Endothelial cell of umbilical vein (primary cell): ENCODE results near the gene EFNA5. TPM values are rescaled to one million over a fixed set of nuclear protein-coding genes. Genes with fewer than 3 reads are reported as not detected.

Experiments used
- BruUV-seq: library from RNA; stranded (reverse); fragments of 400-500 nt; replicated peaks from 2 replicates; lab custom pipeline; 2021; lab: Mats Ljungman, UMichigan
- CTCF ChIA-PET: fragments of 300-600, 350-600 bp; sonication (Branson Sonifier 250); formaldehyde crosslinking; loops from one replicate; lab custom pipeline; 2021; ENCODE audit warnings: antibody characterized with exemption, inconsistent platforms; lab: Charles Lee
- POLR2A ChIA-PET: fragments of 300-600, 350-600 bp; sonication (Branson Sonifier 250); formaldehyde crosslinking; loops from one replicate; lab custom pipeline; 2021; ENCODE audit warnings: antibody characterized with exemption, inconsistent platforms; lab: Charles Lee
- DNase-seq: peaks from one replicate; pipeline ENCODE4 v3.0.0-alpha.2; 2011; ENCODE audit warnings: low read depth, low spot score
- FAIRE-seq: peaks from 2 replicates; lab custom pipeline; 2011; peaks lifted over from hg19 to GRCh38; lab: Jason Lieb, UNC
- H2AFZ ChIP-seq: 2 replicates; pipeline ENCODE4 v1.6.0; 2012; ENCODE audit warnings: low read depth, low read length, control low read depth, inconsistent platforms
- H3K27ac ChIP-seq: 2 replicates; pipeline ENCODE4 v1.5.1; 2011; ENCODE audit warnings: low read depth, mild to moderate bottlenecking, control low read depth, low read length, moderate library complexity; ENCODE audit not compliant: insufficient read depth
- H3K27me3 ChIP-seq, 2 experiments: 2 replicates each; pipeline versions ENCODE4 v1.6.0 to v1.6.1; 2011; ENCODE audit warnings: low read length in 2 of 2, mixed read lengths in 1 of 2; ENCODE audit not compliant: control insufficient read depth in 2 of 2, insufficient read depth in 2 of 2
- H3K36me3 ChIP-seq, 2 experiments: 2 replicates in 1 of 2; 3 replicates in 1 of 2; pipeline ENCODE4 v1.5.1; 2011; ENCODE audit warnings: low read length in 2 of 2, mild to moderate bottlenecking in 1 of 2, moderate library complexity in 1 of 2; ENCODE audit not compliant: control insufficient read depth in 2 of 2, insufficient read depth in 2 of 2; ENCODE audit errors: extremely low read depth in 1 of 2
- H3K4me1 ChIP-seq: 3 replicates; pipeline ENCODE4 v1.5.1; 2011; ENCODE audit warnings: mild to moderate bottlenecking, low read length; ENCODE audit not compliant: control insufficient read depth, insufficient read depth; ENCODE audit errors: extremely low read depth
- H3K4me2 ChIP-seq: 2 replicates; pipeline ENCODE4 v1.6.1; 2011; ENCODE audit warnings: low read length, control low read depth, mixed read lengths; ENCODE audit not compliant: insufficient read depth
- H3K4me3 ChIP-seq, 3 experiments: fragments of 200-600 bp in 1 of 3; sonication (generic), shearing (Covaris generic) in 1 of 3; replicated peaks in 1 of 3; 2 replicates each; pipeline ENCODE4 v1.5.1; 2011 to 2016; ENCODE audit warnings: control low read depth in 3 of 3, low read length in 3 of 3, mild to moderate bottlenecking in 2 of 3, inconsistent platforms in 1 of 3, low read depth in 1 of 3, moderate library complexity in 1 of 3; ENCODE audit not compliant: insufficient read depth in 1 of 3
- H3K79me2 ChIP-seq: 2 replicates; pipeline ENCODE4 v1.6.0; 2012; ENCODE audit warnings: low read length, inconsistent platforms; ENCODE audit not compliant: control insufficient read depth, insufficient read depth
- H3K9ac ChIP-seq: replicated peaks from 2 replicates; pipeline ENCODE3; 2011; ENCODE audit warnings: low read length, control low read depth; ENCODE audit not compliant: insufficient read depth; ENCODE audit errors: extremely low read depth
- H3K9me1 ChIP-seq: replicated peaks from 3 replicates; pipeline ENCODE4 v1.6.0; 2011; ENCODE audit warnings: mild to moderate bottlenecking, low read length; ENCODE audit not compliant: control insufficient read depth, insufficient read depth; ENCODE audit errors: extremely low read depth
- H3K9me3 ChIP-seq: replicated peaks from 2 replicates; pipeline ENCODE4 v1.5.1; 2012; ENCODE audit warnings: low read length, inconsistent platforms; ENCODE audit not compliant: control insufficient read depth, insufficient read depth
- H4K20me1 ChIP-seq: replicated peaks from 2 replicates; pipeline ENCODE3; 2011; ENCODE audit warnings: mild to moderate bottlenecking, low read length; ENCODE audit not compliant: control insufficient read depth, insufficient read depth; ENCODE audit errors: extremely low read depth
- EZH2 ChIP-seq: IDR thresholded peaks from 2 replicates; pipeline ENCODE4 v1.6.1; 2012; ENCODE audit warnings: borderline replicate concordance, low read depth, mild to moderate bottlenecking, moderate library complexity, low read length, inconsistent platforms; ENCODE audit not compliant: severe bottlenecking
- FOS ChIP-seq: IDR thresholded peaks from 2 replicates; pipeline ENCODE4 v1.6.1; 2011; ENCODE audit warnings: mild to moderate bottlenecking, low read length, moderate library complexity, borderline replicate concordance; ENCODE audit not compliant: insufficient read depth
- GATA2 ChIP-seq: IDR thresholded peaks from 2 replicates; pipeline ENCODE4 v1.7.0; 2011; ENCODE audit warnings: low read depth, mild to moderate bottlenecking, moderate library complexity, mixed read lengths, low read length; ENCODE audit not compliant: insufficient read length, insufficient read depth
- JUN ChIP-seq: IDR thresholded peaks from 2 replicates; pipeline ENCODE4 v1.6.1; 2011; ENCODE audit warnings: borderline replicate concordance, low read depth; ENCODE audit not compliant: insufficient read length, insufficient read depth
- MYC ChIP-seq: IDR thresholded peaks from one replicate; pipeline ENCODE4 v1.6.1; 2011; ENCODE audit warnings: mild to moderate bottlenecking, low read depth, low read length
- POLR2A ChIP-seq: IDR thresholded peaks from 2 replicates; pipeline ENCODE4 v1.6.1; 2012; ENCODE audit warnings: low read depth, mild to moderate bottlenecking, control low read depth, low read length
- POLR2AphosphoS5 ChIP-seq: IDR thresholded peaks from 2 replicates; pipeline ENCODE4 v1.6.1; 2012; ENCODE audit warnings: low read depth, mild to moderate bottlenecking, control low read depth, low read length, moderate library complexity; ENCODE audit not compliant: insufficient read depth
- dilution Hi-C: fragments of 300-500 bp; cut with MboI; formaldehyde crosslinking; loops from one replicate; pipeline ENCODE4 v1.15.0; 2019; ENCODE audit warnings: low sequenced_read_pairs; ENCODE audit not compliant: extremely low pct_ligation_motif_present
- intact Hi-C: fragments of 100-400 bp; cut with micrococcal nuclease; formaldehyde crosslinking; loops from one replicate; pipeline ENCODE4 v1.10.0; 2022
- polyA plus RNA-seq, 4 experiments: library from polyadenylated mRNA; depleted of rRNA in 3 of 4; stranded (reverse) in 3 of 4; unstranded in 1 of 4; fragments of >200 nt; gene quantifications; 2 replicates each; pipeline versions ENCODE4 v1.2.1 to v1.2.3, GENCODE V29; 2011 to 2012; ENCODE audit warnings: missing spikeins in 1 of 4
- total RNA-seq: library from RNA; stranded (reverse); gene quantifications from 2 replicates; pipeline ENCODE4 v1.2.3, GENCODE V29; 2021
- TF ChIP-seq, protein P1 (sequence below): IDR thresholded peaks from 2 replicates; pipeline ENCODE4 v1.6.1; 2011; ENCODE audit not compliant: insufficient read depth, insufficient read length
- TF ChIP-seq, protein P2 (sequence below), 2 donors: IDR thresholded peaks; 1 replicate in 1 of 2; 2 replicates in 1 of 2; pipeline ENCODE4 v1.5.1; 2011; ENCODE audit warnings: low read length in 2 of 2, mild to moderate bottlenecking in 2 of 2, moderate library complexity in 2 of 2, control low read depth in 1 of 2, inconsistent platforms in 1 of 2, low read depth in 1 of 2; ENCODE audit not compliant: insufficient read depth in 1 of 2; ENCODE audit errors: extremely low read depth in 1 of 2

EFNA5 gene
- total and polyA plus RNA-seq, 2 donors (not counting 3 experiments of a cell fraction or from before 2014, with no cell fraction given) = 13.6 to 22.1 TPM

DNA sequence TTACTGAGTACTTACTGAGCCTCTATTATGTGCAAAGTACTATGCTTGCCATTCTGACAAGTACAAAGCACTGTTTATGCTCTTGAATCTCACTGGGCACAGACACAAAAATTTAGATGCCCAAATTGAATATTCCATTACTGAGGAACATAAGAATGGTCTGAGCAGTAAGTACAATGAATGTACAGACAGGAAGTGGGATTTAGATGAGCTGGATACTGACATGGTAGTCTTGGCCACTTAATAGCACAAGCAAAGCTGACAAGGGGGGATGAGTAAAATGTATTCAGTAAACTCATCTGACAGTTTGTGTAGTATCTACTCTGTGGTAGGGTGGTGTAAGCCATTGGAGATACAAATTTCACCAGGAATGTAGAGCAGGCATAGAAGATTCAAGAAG lies 132.4 kb downstream of the EFNA5 start:
- CTCF ChIA-PET = interaction anchor here (2.0 kb wide), 1 partner anchor 34 kb away, joined by 7 read pairs; no protein-coding TSS in a partner anchor
- POLR2A ChIA-PET = no interaction called here

More for the DNA sequence above, 132.4 kb downstream of the EFNA5 start:
- Histone ChIP-seq H3K4me3 (no peak overlapping the region), H3K27me3 (no peaks in the 10 kb centered on the region), H3K4me1 (peaks cover 22% of the 10 kb centered on the region), H4K20me1 (no peaks in the 10 kb centered on the region), H2AFZ (no peak overlapping the region), H3K9me1 (no peaks in the 10 kb centered on the region), H3K4me2 (no peak overlapping the region), H3K9ac (no peak overlapping the region), H3K9me3 (no peaks in the 10 kb centered on the region), H3K79me2 (no peaks in the 10 kb centered on the region), H3K27ac (no peak overlapping the region), H3K36me3 (no peaks in the 10 kb centered on the region)
- dilution Hi-C loops (no loop called here), intact Hi-C loops (no loop called here)
- DNase-seq = no peak
- FAIRE-seq = no peak
- BruUV-seq = no TSS peak
- TF ChIP-seq, protein P1, sequence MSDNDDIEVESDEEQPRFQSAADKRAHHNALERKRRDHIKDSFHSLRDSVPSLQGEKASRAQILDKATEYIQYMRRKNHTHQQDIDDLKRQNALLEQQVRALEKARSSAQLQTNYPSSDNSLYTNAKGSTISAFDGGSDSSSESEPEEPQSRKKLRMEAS = no peak
- TF ChIP-seq MYC (no peak), GATA2 (no peak), POLR2A (no peak), EZH2 (no peak), JUN (no peak), FOS (no peak), POLR2AphosphoS5 (no peak)
- TF ChIP-seq, protein P2, sequence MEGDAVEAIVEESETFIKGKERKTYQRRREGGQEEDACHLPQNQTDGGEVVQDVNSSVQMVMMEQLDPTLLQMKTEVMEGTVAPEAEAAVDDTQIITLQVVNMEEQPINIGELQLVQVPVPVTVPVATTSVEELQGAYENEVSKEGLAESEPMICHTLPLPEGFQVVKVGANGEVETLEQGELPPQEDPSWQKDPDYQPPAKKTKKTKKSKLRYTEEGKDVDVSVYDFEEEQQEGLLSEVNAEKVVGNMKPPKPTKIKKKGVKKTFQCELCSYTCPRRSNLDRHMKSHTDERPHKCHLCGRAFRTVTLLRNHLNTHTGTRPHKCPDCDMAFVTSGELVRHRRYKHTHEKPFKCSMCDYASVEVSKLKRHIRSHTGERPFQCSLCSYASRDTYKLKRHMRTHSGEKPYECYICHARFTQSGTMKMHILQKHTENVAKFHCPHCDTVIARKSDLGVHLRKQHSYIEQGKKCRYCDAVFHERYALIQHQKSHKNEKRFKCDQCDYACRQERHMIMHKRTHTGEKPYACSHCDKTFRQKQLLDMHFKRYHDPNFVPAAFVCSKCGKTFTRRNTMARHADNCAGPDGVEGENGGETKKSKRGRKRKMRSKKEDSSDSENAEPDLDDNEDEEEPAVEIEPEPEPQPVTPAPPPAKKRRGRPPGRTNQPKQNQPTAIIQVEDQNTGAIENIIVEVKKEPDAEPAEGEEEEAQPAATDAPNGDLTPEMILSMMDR (IDR thresholded peaks at IDR 0.05; ENCODE audit: extremely low read depth in 1 of 2, insufficient read depth in 1 of 2, low read depth in 1 of 2, low read length in 2 of 2) = no peak
